ENCODE data around the gene CAPRIN2. TPM values are rescaled to one million over a fixed set of nuclear protein-coding genes. Genes with fewer than 3 reads are reported as not detected.

CAPRIN2 gene
- polyA plus RNA-seq, 3 donors = 1.4 to 10.3 (median 2.0) TPM

DNA sequence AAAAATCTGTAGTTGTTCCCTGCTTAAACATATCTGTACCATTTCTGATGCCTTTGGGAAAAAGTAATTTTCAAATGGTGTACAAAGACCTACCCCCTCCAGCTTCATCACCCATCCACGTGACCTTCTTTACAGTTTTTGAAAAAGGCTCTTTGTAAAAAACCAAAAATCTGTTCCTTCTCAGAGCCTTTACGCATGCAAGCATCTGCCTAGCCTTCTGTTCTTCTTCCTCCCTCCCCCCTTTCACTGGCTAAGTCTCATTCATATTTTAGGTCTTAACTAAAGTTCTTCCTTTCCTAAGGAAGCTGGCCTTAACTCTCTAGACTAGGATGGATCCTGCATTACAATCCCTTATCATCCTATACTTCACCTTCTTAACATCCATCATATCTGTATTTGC is 10.4 kb downstream of the CAPRIN2 start:
- TF ChIP-seq, protein P1, sequence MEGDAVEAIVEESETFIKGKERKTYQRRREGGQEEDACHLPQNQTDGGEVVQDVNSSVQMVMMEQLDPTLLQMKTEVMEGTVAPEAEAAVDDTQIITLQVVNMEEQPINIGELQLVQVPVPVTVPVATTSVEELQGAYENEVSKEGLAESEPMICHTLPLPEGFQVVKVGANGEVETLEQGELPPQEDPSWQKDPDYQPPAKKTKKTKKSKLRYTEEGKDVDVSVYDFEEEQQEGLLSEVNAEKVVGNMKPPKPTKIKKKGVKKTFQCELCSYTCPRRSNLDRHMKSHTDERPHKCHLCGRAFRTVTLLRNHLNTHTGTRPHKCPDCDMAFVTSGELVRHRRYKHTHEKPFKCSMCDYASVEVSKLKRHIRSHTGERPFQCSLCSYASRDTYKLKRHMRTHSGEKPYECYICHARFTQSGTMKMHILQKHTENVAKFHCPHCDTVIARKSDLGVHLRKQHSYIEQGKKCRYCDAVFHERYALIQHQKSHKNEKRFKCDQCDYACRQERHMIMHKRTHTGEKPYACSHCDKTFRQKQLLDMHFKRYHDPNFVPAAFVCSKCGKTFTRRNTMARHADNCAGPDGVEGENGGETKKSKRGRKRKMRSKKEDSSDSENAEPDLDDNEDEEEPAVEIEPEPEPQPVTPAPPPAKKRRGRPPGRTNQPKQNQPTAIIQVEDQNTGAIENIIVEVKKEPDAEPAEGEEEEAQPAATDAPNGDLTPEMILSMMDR (IDR thresholded peaks at IDR 0.05) = no peak
- Histone ChIP-seq H4K20me1 (ENCODE audit: insufficient read depth, low read length) (no peaks in the 10 kb centered on the region), H3K36me3 (replicated peaks in 1 of 2; ENCODE audit: control insufficient read depth in 1 of 2, insufficient read depth in 2 of 2, low read length in 2 of 2) (peaks cover 0 to under 1% of the 10 kb centered on the region in 2 donors), H3K4me1 (ENCODE audit: control insufficient read depth in 1 of 2, insufficient read depth in 2 of 2, low read length in 2 of 2) (no peaks in the 10 kb centered on the region), H3K79me2 (ENCODE audit: insufficient read depth, low read length) (no peaks in the 10 kb centered on the region), H2AFZ (ENCODE audit: insufficient read depth, low read depth, low read length, poor library complexity, severe bottlenecking) (no peak overlapping the region), H3K27ac (ENCODE audit: low read depth in 1 of 2, low read length in 2 of 2) (no peak overlapping the region), H3K9me3 (replicated peaks in 1 of 2; ENCODE audit: control insufficient read depth in 1 of 2, insufficient read depth in 1 of 2, low read length in 2 of 2) (no peaks in the 10 kb centered on the region), H3K4me3 (replicated peaks in 1 of 3; ENCODE audit: low read depth in 2 of 3, low read length in 3 of 3) (no peak overlapping the region), H3K4me2 (replicated peaks; ENCODE audit: extremely low read depth, low read length, poor library complexity, severe bottlenecking) (no peak overlapping the region), H3K9ac (ENCODE audit: insufficient read depth, low read length, poor library complexity, severe bottlenecking) (no peak overlapping the region), H3K27me3 (ENCODE audit: control insufficient read depth in 2 of 2, insufficient read depth in 2 of 2, low read length in 2 of 2) (no peaks in the 10 kb centered on the region)
- Mint-ChIP-seq H3K36me3 (peaks cover 11 to 17% of the 10 kb centered on the region in 2 donors), H3K9me3 (peaks cover 0 to 2% (median 0%) of the 10 kb centered on the region in 7 donors), H3K4me3 (no peak overlapping the region), H3K27ac (no peak overlapping the region), H3K27me3 (ENCODE audit: low read depth in 3 of 3) (no peaks in the 10 kb centered on the region), H3K4me1 (no peaks in the 10 kb centered on the region)
- intact Hi-C loops (cut with micrococcal nuclease) = no loop called here
- 94% methylated on average over 2 of the region's 2 CpGs for WGBS (ENCODE audit: insufficient coverage)
- no peak for DNase-seq

DNA sequence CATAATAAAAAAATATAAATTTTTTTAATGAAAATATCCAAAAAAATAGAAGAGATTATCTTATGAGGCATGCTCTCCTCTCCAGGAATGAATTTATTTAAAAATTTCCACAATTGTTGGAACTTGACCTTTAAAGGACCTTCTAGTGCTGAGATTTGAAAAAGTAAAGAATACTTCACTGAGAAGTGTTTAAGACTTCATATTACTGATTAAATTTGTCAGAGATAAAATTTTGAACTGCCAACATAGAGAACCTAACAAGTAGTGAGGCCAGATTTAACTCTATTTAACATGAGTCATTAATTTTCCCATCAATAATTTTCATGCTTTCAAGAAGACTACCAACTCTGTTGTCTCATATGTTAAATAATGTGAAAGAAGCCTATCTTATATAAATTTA is 14.5 kb downstream of the CAPRIN2 start:
- Histone ChIP-seq H3K9me3 (replicated peaks in 1 of 2; ENCODE audit: control insufficient read depth in 1 of 2, insufficient read depth in 1 of 2, low read length in 2 of 2) (no peaks in the 10 kb centered on the region), H3K27ac (ENCODE audit: low read depth in 1 of 2, low read length in 2 of 2) (no peak overlapping the region), H3K4me1 (ENCODE audit: control insufficient read depth in 1 of 2, insufficient read depth in 2 of 2, low read length in 2 of 2) (no peaks in the 10 kb centered on the region), H2AFZ (ENCODE audit: insufficient read depth, low read depth, low read length, poor library complexity, severe bottlenecking) (no peak overlapping the region), H3K9ac (ENCODE audit: insufficient read depth, low read length, poor library complexity, severe bottlenecking) (no peak overlapping the region), H4K20me1 (ENCODE audit: insufficient read depth, low read length) (no peaks in the 10 kb centered on the region), H3K4me3 (replicated peaks in 1 of 3; ENCODE audit: low read depth in 2 of 3, low read length in 3 of 3) (no peak overlapping the region), H3K27me3 (ENCODE audit: control insufficient read depth in 2 of 2, insufficient read depth in 2 of 2, low read length in 2 of 2) (no peaks in the 10 kb centered on the region), H3K79me2 (ENCODE audit: insufficient read depth, low read length) (no peaks in the 10 kb centered on the region), H3K36me3 (replicated peaks in 1 of 2; ENCODE audit: control insufficient read depth in 1 of 2, insufficient read depth in 2 of 2, low read length in 2 of 2) (peaks cover 0 to 8% of the 10 kb centered on the region in 2 donors), H3K4me2 (replicated peaks; ENCODE audit: extremely low read depth, low read length, poor library complexity, severe bottlenecking) (no peak overlapping the region)
- Mint-ChIP-seq H3K27ac (no peak overlapping the region), H3K36me3 (peaks cover 28 to 33% of the 10 kb centered on the region in 2 donors), H3K4me1 (no peaks in the 10 kb centered on the region), H3K4me3 (no peak overlapping the region), H3K27me3 (ENCODE audit: low read depth in 3 of 3) (peaks cover 0 to 2% (median 0%) of the 10 kb centered on the region in 3 donors), H3K9me3 (peaks cover 0 to 5% (median 0%) of the 10 kb centered on the region in 7 donors)
- DNase-seq = no peak
- intact Hi-C loops (cut with micrococcal nuclease) = no loop called here
- TF ChIP-seq, protein P1 (IDR thresholded peaks at IDR 0.05) = no peak

All from CD14-positive monocyte (primary cell).